GM12874 (cell line): ENCODE data around the gene IPMK.

Experiments
- TF ChIP-seq, protein P1 (sequence below): IDR thresholded peaks from 2 replicates; pipeline ENCODE4 v1.5.1; 2011; ENCODE audit warnings: low read depth, mild to moderate bottlenecking, control low read depth, low read length, moderate library complexity; ENCODE audit not compliant: insufficient read depth

Gene IPMK

GRCh38 chr10:58225654-58226053 lies 42.0 kb downstream of the IPMK start:
- TF ChIP-seq, protein P1, sequence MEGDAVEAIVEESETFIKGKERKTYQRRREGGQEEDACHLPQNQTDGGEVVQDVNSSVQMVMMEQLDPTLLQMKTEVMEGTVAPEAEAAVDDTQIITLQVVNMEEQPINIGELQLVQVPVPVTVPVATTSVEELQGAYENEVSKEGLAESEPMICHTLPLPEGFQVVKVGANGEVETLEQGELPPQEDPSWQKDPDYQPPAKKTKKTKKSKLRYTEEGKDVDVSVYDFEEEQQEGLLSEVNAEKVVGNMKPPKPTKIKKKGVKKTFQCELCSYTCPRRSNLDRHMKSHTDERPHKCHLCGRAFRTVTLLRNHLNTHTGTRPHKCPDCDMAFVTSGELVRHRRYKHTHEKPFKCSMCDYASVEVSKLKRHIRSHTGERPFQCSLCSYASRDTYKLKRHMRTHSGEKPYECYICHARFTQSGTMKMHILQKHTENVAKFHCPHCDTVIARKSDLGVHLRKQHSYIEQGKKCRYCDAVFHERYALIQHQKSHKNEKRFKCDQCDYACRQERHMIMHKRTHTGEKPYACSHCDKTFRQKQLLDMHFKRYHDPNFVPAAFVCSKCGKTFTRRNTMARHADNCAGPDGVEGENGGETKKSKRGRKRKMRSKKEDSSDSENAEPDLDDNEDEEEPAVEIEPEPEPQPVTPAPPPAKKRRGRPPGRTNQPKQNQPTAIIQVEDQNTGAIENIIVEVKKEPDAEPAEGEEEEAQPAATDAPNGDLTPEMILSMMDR = no peak

DNA sequence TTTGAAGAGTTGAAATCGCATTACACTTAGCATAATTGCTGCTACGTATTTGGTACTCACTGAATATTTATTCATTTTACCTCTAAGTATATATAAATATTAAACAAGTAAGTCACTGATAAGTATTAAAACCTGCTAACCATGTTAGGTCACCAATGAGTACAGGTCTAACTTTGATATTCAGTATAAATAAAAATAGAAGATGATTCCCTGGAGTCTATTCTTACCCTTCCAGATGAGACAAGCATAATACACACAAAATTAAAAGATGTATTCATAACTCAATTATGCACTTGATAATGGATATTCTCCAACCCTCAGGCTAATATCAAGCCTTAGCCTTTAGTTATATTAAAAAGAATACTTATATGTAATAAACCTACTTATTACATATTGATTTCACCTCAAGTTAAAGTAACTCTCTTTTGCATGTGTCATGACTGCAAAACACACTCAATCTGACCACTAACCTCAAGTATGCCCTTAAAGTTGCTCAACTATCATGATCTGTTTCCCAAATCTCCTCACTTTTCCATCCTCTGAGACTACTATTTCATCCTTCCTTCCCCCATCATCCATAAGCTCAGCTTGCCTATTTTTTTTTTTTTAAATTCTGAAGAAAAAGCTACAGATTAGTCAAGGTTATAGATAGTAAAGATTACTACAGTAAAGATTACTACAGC lies 46.8 kb downstream of the IPMK start:
- TF ChIP-seq, protein P1 = no peak

DNA sequence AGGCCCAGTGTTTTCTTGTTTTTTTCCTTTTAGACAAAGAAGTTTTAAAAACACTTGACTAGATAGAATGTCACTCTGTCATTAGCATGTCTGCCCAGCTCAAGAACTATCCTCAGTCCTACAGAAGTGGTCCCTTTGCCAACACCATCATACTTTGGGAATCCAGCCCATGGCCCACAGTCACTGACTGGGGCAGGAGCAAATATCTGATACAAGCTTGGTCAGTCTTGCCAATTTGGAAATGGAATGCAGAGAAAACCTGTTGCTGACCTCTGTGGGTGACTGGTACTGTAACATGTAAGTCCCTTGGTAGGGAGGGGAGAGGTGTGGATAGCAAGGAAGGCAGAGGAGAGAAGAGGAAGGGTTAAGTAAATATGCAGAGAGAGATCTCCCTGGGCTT lies 47.8 kb downstream of the IPMK start:
- TF ChIP-seq, protein P1 = no peak

DNA sequence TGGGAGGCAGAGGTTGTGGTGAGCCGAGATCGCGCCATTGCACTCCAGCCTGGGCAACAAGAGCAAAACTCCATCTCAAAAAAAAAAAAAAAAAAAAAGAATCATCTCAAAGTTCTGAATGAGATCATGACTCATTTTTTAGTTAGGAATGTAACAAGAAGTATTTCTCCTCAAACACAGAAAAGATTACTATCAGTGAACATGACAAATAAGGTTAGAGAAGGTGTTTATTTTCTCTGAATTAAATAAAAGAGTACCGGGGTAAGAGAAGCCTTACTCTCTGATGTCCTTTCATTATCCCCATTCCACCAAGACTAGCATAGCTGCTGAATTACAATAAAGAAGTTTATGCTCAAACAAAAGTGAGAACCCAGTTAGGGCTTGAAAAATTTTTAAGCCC lies 50.1 kb downstream of the IPMK start:
- TF ChIP-seq, protein P1 = no peak

- TF ChIP-seq, protein P1 = no peak
These were observed 55.1 kb downstream of the IPMK start for GRCh38 chr10:58212622-58213021.

GRCh38 chr10:58210160-58210559 lies 57.5 kb downstream of the IPMK start:
- TF ChIP-seq, protein P1 = no peak

DNA sequence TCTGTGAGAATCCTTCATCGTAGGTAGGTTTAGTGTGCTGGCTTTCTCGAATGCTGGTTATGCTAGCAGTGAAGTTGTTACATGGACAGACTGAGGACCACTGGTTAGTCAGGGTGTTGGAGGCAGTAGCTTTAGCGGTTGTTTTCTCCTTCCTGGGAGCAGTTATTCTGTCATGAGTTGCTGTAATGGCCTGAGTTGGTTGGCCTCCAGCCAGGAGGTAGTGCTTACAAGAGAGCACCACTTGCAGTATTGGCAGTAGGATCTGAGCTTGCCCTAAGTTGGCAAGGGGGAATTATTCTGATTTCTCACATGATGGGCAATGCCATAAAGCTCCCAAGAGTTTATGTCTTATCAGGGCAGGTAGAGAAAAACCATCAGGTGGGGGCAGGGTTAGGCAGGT lies 58.0 kb downstream of the IPMK start:
- TF ChIP-seq, protein P1 = no peak
